ENCODE measurements around the gene DEAF1. TPM values are rescaled to one million over a fixed set of nuclear protein-coding genes. Genes with fewer than 3 reads are reported as not detected.

DEAF1 gene
- total RNA-seq, 1 donor from 2014 or later: 56.5 TPM

DNA sequence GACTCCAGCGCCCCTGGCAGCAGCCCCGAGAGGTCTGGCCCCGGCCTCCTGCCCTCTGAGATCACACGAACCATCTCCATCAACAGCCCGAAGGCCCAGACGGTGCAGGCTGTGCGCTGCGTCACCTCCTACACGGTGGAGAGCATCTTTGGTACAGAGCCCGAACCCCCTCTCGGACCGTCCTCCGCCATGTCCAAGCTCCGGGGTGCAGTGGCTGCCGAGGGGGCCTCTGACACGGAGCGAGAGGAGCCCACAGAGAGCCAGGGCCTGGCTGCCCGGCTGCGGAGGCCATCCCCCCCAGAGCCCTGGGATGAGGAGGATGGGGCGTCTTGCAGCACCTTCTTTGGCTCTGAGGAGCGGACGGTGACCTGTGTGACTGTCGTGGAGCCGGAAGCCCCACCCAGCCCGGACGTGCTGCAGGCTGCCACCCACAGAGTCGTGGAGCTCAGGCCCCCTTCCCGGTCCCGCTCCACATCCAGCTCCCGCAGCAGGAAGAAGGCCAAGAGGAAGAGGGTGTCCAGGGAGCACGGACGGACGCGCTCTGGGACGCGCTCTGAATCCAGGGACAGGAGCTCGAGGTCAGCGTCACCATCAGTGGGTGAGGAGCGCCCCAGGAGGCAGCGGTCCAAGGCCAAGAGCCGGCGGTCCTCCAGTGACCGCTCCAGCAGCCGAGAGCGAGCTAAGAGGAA is 86.9 kb downstream of the DEAF1 start:
- peaks cover 7% of the 10 kb centered on the region for H3K36me3 ChIP-seq (ENCODE audit: control insufficient read depth, insufficient read depth, low read length)

DNA sequence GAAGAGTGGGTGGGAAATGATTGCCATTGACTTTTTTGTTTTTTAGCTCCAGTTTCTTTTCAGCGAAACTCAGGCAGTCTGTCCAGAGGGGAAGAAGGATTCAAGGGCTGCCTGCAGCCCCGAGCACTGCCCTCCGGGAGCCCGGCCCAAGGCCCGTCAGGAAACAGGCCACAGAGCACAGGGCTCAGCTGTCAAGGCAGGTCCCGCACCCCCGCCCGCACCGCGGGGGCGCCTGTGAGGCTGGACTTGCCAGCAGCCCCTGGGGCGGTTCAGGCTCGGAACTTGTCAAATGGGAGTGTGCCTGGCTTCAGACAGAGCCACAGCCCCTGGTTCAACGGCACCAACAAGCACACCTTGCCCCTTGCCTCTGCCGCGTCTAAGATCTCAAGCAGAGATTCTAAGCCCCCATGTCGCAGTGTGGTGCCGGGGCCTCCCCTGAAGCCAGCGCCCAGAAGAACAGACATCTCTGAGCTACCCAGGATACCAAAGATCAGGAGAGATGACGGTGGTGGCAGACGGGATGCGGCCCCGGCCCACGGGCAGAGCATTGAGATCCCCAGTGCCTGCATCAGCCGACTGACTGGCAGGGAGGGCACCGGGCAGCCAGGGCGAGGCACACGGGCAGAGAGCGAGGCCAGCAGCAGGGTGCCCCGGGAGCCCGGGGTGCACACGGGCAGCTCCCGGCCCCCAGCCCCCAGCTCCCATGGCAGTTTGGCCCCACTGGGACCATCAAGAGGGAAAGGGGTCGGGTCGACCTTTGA is 87.8 kb downstream of the DEAF1 start:
- TF ChIP-seq, protein P1, sequence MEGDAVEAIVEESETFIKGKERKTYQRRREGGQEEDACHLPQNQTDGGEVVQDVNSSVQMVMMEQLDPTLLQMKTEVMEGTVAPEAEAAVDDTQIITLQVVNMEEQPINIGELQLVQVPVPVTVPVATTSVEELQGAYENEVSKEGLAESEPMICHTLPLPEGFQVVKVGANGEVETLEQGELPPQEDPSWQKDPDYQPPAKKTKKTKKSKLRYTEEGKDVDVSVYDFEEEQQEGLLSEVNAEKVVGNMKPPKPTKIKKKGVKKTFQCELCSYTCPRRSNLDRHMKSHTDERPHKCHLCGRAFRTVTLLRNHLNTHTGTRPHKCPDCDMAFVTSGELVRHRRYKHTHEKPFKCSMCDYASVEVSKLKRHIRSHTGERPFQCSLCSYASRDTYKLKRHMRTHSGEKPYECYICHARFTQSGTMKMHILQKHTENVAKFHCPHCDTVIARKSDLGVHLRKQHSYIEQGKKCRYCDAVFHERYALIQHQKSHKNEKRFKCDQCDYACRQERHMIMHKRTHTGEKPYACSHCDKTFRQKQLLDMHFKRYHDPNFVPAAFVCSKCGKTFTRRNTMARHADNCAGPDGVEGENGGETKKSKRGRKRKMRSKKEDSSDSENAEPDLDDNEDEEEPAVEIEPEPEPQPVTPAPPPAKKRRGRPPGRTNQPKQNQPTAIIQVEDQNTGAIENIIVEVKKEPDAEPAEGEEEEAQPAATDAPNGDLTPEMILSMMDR (IDR thresholded peaks at IDR 0.05; ENCODE audit: insufficient read depth, low read length, poor library complexity, severe bottlenecking): no peak
- H3K36me3 ChIP-seq (ENCODE audit: control insufficient read depth, insufficient read depth, low read length): peaks cover 7% of the 10 kb centered on the region

More for the DNA sequence above, 86.9 kb downstream of the DEAF1 start:
- Histone ChIP-seq H3K27me3 (ENCODE audit: control insufficient read depth, insufficient read depth, low read length) (no peaks in the 10 kb centered on the region), H3K4me3 (ENCODE audit: low read depth, low read length) (no peak overlapping the region)
- DNase-seq (ENCODE audit: low read depth): no peak
- TF ChIP-seq, protein P1 (IDR thresholded peaks at IDR 0.05; ENCODE audit: insufficient read depth, low read length, poor library complexity, severe bottlenecking): no peak

DNA sequence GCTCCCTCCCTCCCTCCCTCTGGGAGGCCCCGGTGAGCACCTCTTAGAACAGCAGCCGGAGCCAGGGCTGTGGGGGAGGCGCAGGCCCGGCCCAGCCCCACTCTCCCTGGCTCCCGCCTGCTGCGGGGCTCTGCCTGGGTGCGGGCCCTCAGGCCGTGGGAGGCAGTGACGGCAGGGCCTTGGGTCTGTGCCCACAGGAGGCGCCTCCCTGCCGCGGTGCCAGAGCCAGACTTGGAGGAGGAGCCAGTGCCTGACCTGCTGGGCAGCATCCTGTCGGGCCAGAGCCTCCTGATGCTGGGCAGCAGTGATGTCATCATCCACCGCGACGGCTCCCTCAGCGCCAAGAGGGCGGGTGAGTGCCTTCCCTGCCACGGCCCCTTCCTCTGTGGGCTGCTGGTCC is 88.8 kb downstream of the DEAF1 start:
- no peaks in the 10 kb centered on the region for H3K27me3 ChIP-seq (ENCODE audit: control insufficient read depth, insufficient read depth, low read length)
- no peak overlapping the region for H3K4me3 ChIP-seq (ENCODE audit: low read depth, low read length)
- peaks cover 5% of the 10 kb centered on the region for H3K36me3 ChIP-seq (ENCODE audit: control insufficient read depth, insufficient read depth, low read length)
- peak; percentile 18 for DNase-seq (ENCODE audit: low read depth)
- TF ChIP-seq, protein P1 (IDR thresholded peaks at IDR 0.05; ENCODE audit: insufficient read depth, low read length, poor library complexity, severe bottlenecking): no peak

More for the DNA sequence above, 87.8 kb downstream of the DEAF1 start:
- no peak for DNase-seq (ENCODE audit: low read depth)
- H3K27me3 ChIP-seq (ENCODE audit: control insufficient read depth, insufficient read depth, low read length): no peaks in the 10 kb centered on the region
- H3K4me3 ChIP-seq (ENCODE audit: low read depth, low read length): no peak overlapping the region

DNA sequence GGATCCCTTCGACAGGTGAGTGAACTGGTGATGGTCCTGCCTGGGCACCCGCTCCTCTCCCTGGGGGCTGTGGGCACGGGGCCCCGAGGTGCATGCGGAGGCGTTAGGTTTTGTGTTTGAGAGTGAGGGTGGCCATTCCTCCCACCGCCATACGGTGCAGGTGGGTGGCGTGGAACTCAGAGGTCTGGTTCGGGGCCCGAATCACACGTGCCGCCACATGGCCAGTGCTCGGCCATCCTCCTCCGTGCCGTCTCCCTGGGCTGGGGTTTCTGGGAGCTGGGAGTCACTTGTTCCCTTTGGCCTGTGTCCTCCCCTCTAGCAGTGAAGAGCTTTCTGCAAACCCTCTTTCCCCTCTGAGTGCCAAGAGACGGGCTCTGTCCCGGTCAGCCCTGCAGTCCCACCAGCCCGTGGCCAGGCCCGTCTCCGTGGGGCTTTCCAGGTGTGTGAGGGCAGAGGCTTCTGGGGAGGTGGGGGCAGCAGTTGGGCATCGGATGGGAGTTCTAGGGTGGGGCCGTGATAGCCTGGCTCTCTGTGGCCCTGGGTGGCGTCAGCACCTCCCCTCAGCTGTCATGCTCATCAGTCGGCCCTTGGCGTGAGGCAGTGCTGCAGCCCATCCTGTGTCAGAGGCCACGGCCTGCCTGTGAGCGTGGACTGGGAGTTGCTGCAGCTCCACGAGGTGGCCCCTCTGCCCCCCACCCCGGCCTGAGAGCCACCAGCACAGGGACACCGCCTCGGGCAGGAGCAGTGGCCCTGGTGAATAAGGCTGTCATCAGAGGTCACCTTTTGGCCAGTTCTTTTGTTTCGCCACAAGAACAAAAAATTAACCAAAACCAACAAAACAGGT is 89.5 kb downstream of the DEAF1 start:
- Histone ChIP-seq H3K27me3 (ENCODE audit: control insufficient read depth, insufficient read depth, low read length) (no peaks in the 10 kb centered on the region), H3K4me3 (ENCODE audit: low read depth, low read length) (no peak overlapping the region), H3K36me3 (ENCODE audit: control insufficient read depth, insufficient read depth, low read length) (peaks cover 4% of the 10 kb centered on the region)
- TF ChIP-seq, protein P1 (IDR thresholded peaks at IDR 0.05; ENCODE audit: insufficient read depth, low read length, poor library complexity, severe bottlenecking): no peak
- no peak for DNase-seq (ENCODE audit: low read depth)

DNA sequence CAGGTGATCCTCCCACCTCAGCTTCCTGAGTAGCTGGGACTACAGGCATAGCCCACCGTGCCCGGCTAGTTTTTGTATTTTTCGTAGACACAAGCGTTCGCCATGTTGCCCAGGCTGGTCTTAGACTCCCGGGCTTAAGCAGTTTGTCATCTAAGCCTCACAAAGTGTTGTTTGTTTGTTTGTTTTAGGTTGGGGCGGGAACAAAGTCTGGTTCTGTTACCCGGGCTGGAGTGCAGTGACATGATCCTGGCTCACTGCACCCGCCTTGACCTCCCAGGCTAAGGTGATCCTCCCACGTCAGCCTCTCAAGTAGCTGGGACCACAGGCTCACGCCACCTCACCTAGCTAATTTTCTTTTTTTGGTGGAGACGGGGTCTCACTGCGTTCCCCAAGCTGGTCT is 91.9 kb downstream of the DEAF1 start:
- peaks cover 3% of the 10 kb centered on the region for H3K36me3 ChIP-seq (ENCODE audit: control insufficient read depth, insufficient read depth, low read length)
- H3K4me3 ChIP-seq (ENCODE audit: low read depth, low read length): no peak overlapping the region
- TF ChIP-seq, protein P1 (IDR thresholded peaks at IDR 0.05; ENCODE audit: insufficient read depth, low read length, poor library complexity, severe bottlenecking): no peak
- H3K27me3 ChIP-seq (ENCODE audit: control insufficient read depth, insufficient read depth, low read length): no peaks in the 10 kb centered on the region
- DNase-seq (ENCODE audit: low read depth): no peak
